Measurements from ENCODE around the gene NUP98. TPM values are rescaled to one million over a fixed set of nuclear protein-coding genes. Genes with fewer than 3 reads are reported as not detected.
"Not testable (repeated sequence)": the region's sequence is repeated elsewhere in the genome, so short reads cannot be mapped to it uniquely, and the experiment has no call there.

NUP98 gene
- total RNA-seq, 1 donor from 2014 or later, result 78.7 TPM

DNA sequence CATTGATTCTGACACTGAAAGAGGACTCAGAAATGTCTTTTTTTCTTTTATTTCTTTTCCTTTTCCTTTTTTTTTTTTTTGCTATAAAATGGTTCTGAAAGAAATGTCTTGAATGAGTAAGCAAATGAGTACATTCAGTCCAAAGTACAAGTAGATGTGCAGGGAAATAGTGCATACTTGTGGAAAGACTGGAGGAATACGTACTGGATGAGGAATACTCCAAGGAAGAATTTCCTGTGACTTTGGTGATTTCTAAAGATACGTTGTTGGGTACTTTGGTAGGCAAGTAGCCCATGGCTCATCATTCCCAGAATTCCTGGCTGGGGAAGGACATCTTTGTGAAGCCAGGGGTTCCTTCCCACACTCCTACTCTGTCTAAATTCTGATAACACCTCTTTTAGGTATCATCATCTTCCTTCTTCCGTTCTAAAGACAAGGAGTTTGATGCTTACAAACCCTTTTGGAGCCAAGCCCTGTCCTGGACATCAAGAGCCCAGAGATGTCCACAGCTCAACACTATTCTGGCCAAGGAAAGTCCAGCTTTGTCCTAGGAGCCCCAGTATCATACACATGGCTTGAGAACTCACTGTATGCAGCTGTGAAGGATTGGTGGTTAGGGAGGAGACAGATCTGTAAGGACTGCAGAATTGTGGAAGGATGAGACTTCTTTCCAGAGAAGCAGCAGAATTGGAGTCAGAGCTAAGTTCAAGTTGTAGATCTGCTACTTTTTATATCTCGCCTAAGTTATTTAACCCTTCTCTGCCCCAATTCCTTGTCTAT lies 4.8 kb upstream of the NUP98 start:
- no peak for DNase-seq (ENCODE audit: low spot score)

DNA sequence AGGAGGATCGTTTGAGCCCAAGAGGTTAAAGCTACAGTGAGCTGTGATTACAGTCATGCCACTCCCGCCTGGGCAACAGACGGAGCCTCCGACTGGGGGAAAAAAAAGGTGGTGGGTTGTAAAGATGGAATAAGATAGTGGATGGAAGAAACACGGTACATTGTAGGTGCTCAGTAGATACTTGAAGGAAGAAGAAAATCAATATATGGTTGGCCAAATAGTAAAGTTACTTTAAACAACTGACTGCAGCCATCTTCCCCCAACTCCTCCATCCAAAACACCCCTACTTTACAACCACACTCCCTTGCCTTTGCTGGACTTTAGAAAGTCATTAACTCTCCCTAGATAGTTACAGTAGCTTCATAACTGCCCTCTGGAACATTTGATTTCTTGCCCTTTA lies 2.5 kb upstream of the NUP98 start:
- DNase-seq (ENCODE audit: low spot score), result peak; percentile 28

DNA sequence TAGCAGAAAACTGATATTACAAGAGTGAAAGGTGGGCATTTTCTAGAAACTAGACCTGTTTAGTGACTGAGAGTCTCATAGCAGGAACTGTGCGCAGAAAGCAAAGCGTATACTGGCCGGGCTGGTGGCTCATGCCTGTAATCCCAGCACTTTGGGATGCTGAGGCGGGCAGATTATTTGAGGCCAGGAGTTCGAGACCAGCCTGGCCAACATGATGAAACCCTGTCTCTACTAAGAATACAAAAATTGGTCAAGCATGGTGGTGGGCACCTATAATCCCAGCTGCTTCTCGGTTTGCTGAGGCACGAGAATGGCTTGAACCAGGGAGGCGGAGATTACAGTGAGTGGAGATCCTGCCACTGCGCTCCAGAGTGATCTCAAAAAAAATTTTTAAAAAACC lies 1.8 kb upstream of the NUP98 start:
- DNase-seq (ENCODE audit: low spot score), result peak; percentile 24

DNA sequence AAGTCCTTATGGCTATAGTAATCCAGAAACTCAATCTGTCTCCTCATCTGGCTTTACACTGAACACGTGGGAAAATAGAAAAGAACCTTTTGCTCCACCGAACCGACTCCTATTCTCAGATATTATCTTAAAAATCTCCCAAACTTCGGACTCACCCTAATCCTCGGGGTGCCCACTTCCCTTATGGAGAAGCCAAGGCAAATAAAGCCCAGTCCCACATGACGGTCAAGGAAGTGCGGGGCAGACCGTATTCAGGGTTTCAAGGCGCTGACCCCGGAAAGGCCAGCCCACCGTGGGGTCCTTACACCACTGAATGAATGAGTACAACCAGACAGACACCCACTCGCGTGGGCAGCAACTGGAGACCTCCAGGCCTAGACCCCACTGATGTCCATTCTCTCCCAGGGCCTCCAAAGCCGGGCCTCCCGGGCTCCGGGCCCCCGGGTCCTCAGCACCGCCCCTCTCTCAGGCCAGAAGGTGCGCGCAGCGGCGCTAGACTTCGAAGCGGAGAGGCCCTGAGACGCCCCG lies 489 bp downstream of the NUP98 start:
- DNase-seq (ENCODE audit: low spot score), result no peak

DNA sequence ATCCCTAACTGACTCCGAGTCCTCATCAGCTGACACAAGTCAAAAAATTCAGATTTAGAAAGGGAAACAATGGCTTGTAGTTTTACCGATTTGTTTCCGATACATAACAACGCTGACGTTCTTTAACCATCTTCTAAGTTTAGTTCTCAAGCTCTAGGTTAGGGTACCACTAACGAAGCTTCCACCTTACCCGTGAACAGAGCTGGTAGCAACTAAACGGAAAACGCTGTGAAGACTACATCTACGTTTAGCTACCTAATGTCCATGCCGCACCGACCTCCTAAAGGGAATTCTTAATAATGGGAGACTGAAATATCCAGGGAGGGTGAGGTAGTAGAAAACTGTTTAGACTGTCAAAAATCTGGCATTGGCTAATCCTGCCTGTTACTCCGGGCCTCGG lies 1.0 kb downstream of the NUP98 start:
- DNase-seq (ENCODE audit: low spot score), result no peak

DNA sequence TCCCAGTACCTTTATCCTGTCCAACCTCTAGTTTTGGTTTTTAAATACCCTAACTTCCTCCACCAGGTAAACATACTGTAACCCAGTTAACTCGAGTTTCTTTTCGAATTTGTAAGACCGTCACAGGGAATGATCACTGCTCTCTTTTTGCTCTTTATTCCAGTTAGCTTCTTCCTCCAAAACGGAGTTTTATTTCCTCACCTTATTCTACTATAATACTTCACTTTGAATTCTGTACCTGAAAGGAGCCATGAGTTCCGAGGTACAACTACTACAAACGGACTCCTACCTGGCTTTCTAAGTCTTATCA lies 1.4 kb downstream of the NUP98 start:
- no peak for DNase-seq (ENCODE audit: low spot score)

DNA sequence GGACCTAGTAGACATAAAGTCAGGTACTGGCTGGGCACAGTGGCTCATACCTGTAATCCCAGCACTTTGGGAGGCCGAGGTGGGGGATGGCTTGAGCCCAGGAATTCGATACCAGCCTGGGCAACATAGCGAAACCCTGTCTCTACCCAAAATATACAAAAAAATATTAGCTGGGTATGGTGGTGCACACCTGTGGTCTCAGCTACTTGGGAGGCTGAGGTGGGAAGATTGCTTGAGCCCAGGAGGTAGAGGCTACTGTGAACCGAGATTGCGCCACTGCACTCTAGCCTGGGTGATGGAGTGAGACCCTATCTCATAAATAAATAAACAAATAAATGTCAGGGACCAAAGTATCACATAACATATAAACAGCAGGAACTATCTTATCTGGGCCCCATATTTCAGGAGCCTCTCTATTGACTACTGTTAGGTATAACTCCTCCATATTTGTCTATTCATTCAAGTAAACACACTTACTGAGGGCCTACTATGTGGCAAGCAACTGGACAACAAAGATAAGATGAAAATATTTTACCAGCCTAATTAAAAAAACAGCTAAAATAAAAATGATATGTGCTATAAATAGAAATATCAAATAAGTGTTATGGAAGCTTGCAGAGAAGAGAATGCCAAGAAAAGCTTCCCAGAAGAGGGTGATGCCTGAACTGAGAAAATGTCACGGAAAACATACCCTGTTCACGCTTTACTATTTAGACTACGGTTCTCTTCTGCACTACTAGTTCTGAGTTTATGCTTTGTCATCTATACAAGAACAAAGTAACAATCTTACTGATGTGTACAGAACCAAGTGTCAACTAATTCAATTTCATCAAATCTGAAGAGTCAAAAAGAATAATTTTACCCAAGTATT lies 2.0 kb downstream of the NUP98 start:
- DNase-seq (ENCODE audit: low spot score), result peak; percentile 62

DNA sequence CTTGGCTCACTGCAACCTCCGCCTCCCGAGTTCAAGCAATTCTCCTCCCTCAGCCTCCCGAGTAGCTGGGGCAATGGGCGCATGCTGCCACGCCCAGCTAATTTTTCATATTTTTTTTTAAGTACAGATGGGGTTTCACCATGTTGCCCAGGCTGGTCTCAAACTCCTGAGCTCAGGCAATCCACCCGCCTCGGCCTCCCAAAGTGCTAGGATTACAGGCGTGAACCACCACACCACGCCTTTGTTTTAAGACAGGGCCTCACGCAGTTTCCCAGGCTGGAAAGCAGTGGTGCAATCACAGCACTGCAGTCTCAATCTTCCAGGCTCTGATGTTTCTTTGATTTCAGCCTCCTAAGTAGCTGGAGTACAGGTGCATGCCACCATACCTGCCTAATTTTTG lies 3.0 kb downstream of the NUP98 start:
- DNase-seq (ENCODE audit: low spot score), result peak; percentile 14

DNA sequence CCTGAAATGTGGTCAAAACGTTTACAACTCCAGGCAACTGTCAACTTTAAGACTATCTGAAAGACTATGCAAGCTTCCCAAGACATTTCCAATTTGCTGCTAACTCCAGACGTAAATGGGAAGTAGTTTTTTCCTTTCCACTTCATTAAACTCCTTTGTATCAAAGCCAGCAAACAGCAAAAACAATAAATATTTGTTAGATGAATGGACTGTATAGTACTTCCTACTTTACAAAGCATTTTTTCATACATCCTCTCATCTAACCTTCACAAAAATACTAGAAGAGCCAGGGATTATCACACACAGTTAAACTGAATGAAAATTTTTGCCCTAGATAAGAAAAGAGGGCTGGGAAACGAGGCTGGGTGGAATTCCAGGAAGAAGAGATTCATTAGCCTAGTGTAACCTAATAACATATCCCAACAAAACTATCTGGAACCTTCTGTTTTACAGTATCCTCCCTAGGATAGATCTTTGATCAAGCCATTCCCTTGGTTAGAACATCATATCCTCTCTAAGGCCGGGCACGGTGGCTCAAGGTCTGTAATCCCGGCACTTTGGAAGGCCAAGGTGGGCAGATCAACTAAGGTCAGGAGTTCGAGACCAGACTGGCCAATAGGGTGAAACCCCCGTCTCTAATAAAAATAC lies 10.4 kb downstream of the NUP98 start:
- DNase-seq (ENCODE audit: low spot score), result no peak

DNA sequence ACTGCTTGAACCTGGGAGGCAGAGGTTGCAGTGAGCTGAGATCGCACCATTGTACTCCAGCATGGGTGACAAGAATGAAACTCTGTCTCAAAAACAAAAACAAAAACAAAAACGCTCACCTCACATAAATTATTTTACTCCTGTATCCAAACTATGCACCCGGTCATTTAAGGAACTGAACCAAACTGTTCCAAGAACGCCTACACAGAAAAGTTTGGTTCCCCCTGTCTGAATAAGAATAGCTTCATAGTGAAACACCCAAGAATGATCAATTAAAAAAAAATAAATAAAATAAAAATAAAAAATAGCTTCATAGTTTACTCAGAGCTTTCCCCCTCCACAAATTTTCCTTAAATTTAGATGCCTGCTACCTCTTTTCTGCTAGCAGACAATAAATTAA lies 13.7 kb downstream of the NUP98 start:
- no peak for DNase-seq (ENCODE audit: low spot score)

DNA sequence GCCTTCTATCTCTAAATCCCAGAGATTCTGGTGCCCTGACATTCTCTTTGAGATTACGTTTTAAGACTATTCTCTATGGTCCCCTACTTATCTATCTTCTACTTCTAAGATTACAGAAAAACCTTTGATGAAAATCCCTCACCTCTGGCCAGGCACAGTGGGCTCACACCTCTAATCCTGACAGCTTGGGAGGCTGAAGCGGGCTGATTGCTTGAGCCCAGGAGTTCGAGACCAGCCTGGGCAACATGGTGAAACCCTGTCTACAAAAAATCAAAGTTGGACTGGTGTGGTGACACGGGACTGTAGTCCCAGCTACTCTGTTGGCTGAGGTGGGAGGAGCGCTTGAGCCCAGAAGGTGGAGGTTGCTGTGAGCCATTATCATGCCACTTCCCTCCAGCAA lies 14.4 kb downstream of the NUP98 start:
- DNase-seq (ENCODE audit: low spot score), result no peak

DNA sequence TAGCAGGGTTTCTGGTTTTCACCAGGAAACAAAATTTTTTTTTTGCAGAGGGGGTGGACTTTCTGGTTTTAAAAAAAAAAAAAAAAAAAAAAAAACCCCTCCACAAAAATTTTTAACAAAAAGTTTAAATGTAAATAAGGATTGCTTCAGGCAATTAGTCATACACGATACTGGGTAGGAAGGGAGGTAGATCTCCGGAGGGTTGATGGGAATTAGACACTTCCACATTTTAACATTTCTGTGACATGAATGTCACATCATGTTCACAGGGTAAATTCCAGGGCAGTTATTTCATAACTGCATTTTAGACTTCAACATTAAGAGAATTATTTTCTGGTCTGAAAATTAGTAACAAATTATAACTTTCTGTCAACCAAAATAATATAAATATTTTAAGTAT lies 15.9 kb downstream of the NUP98 start:
- DNase-seq (ENCODE audit: low spot score), result no peak

DNA sequence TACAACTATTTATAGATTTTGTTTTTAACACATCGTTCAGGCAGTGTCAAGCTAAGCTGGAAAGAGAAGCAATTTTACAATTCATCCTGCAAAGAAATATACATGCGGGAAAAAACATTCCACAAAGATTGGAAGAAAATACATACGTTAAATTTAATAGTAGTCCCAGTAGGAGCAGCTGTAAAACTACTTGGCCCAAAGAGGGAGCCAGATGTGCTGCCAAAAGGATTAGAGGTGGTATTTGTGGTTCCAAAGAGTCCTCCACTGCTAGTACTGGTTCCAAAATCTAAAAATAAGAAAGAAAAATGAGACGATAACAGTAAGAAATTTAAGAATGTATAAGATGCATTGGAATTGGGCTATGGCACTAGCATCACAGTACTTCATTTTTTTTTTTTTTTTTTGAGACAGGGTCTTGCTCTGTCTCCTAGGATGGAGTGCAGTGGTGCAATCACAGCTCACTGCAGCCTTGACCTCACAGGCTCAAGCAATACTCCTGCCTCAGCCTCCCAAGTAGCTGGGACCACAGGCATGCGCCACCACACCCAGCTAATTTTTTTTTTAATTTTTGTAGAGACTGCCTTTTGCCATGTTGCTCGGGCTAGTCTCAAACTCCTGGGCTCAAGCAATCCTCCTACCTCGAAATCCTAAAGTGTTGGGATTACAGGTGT lies 21.5 kb downstream of the NUP98 start:
- DNase-seq (ENCODE audit: low spot score), result no peak

DNA sequence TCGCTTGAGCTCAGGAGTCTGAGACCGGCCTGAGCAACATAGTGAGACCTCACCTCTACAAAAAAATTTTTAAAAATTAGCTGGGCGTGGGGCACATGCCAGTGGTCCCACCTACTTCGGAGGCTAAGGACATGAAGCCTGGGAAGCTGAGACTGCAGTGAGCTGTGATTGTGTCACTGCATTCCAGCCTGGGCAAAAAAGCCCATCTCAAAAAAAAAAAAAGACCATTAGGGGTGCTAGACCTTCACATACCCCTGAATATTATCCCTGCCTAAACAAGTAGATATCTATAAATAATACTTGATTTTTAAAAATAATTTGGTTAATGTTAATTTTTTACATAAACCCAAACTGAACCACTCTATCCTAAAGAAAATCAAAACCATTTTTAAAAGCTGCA lies 24.2 kb downstream of the NUP98 start:
- DNase-seq (ENCODE audit: low spot score), result no peak

DNA sequence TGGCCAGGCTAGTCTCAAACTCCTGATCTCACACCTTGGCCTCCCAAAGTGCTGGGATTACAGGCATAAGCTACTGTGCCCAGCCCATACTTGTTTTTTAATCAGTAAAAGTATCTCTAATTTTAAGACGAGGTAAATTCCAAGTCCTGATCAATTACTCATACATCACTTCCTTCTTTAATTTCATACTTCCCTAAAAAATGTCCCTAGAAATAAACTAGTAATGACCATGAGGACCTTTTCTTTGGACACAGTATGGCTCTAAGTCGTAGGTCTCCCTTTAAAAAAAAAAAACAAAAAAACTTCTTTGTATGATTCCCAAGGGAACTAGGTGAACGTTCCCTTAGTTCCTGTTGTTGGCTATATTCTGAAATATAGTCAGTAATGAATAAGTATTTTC lies 29.8 kb downstream of the NUP98 start:
- no peak for DNase-seq (ENCODE audit: low spot score)

DNA sequence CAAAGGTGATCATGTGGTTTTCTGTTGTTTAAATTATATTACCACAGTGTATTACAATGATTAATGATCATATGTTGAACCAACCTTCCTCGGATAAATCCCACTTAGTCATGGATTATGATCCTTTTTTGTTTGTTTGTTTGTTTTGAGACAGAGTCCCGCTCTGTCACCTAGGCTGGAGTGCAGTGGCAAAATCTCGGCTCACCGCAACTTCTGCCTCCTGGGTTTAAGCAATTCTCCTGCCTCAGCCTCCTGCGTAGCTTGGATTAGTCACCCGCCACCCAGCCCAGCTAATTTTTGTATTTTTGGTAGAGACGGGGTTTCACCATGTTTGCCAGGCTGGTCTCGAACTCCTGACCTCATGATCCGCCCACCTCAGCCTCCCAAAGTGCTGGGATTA lies 30.5 kb downstream of the NUP98 start:
- not testable (repeated sequence) for DNase-seq (ENCODE audit: low spot score)

DNA sequence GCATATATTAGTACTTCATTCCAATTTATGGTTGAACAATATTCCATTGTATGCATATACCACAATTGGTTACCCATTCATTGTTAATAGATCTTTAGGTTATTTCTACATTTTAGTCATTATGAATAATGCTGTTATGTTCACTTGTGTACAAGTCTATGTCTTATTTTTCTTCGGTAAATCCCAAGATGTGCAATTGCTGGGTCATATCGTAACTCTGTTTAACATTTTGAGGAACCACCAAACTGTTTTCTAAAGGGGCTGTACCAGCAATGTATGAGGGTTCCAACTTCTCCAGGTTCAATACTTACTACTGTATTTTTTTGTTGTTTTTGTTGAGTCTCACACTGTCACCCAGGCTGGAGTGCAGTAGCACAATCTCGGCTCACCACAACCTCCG lies 33.1 kb downstream of the NUP98 start:
- no peak for DNase-seq (ENCODE audit: low spot score)

DNA sequence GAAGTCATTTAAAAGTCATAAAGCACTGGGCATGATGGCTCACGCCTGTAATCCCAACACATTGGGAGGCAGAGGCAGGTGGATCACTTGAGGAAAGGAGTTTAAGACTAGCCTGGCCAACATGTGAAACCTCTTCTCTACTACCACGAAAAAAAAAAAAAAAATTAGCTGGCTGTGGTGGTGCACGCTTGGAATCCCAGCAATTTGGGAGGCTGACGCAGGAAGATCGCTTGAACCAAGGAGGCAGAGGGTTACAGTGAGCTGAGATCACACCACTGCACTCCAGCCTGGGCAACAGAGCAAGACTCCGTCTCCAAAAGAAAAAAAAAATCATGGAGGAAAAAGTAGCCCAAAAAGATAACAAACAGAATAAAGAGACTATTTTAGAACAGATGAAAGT lies 42.2 kb downstream of the NUP98 start:
- DNase-seq (ENCODE audit: low spot score), result no peak

DNA sequence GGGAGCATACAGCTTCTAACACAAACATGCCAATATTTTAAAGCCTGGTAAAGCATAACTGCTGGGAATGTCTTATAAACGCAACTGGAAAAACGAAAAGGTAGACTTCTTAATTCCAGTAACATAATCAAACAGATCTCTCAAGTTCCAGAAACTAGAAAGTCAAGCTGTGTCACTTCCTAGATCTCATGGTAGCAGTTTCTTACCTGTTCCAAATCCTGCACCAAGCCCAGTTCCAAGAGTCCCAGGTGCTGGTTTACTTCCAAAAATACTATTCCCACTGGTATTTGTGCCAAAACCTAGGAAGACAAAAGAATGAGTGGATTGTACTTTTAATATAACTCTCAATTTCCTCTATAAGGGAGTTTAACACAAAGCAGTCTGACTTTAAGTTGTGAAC lies 44.2 kb downstream of the NUP98 start:
- no peak for DNase-seq (ENCODE audit: low spot score)

DNA sequence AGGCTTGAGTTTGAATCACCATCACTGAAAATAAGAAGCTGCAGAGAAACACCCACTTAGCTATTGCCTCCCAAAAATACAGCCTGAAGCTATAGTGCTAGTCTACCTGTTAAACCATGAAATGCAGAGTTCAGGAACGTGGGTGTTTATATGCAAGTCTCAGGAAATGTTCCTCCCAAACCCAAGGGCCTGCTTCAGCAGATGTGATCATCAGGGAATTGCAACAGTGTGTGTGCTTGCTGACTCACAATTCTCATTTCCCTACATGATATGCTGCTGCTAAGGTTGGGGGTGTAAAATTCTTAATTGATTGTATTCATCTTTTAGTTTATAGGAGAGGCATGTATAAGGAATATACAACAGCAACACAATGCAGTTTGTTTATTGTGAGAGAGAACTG lies 49.6 kb downstream of the NUP98 start:
- no peak for DNase-seq (ENCODE audit: low spot score)

DNA sequence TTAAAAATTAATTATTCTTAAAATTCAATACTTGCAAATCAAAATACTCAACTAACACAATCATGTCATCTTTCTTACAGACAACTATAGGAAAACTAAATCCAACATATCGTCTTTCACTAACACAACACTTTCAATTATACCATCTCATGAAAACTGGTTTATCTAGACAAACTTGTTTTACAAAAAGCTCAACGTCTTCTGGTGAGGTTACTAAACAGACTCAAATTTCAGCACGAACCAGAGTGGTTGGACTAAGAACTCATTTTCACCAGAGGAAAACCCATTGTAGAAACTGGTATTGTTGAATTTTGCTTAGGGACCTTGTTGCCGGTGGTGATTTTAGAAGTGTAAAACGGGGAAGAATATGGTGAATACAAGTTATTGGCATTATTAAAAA lies 52.2 kb downstream of the NUP98 start:
- DNase-seq (ENCODE audit: low spot score), result no peak

DNA sequence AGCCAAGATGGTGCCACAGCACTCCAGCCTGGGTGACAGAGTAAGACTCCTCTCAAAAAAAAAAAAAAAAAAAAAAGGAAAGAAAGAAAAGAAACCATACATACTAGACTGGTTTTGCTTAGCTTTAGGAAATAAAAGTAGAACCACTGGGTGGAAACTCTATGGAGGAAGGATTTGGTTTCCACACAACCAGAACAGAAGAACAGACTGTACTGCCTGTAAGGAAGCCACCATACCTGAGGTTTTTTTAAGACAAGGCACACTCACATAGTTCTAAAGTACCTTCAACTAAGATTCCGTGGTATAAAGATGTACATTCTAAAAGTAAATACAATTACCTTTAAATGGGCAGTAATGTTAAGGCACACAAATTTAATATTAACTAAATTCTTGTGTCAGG lies 58.6 kb downstream of the NUP98 start:
- no peak for DNase-seq (ENCODE audit: low spot score)
